ENCODE data around the gene SLC35A1. TPM values are rescaled to one million over a fixed set of nuclear protein-coding genes. Genes with fewer than 3 reads are reported as not detected.

The SLC35A1 gene
- total RNA-seq, 1 donor from 2014 or later = 20.7 TPM

DNA sequence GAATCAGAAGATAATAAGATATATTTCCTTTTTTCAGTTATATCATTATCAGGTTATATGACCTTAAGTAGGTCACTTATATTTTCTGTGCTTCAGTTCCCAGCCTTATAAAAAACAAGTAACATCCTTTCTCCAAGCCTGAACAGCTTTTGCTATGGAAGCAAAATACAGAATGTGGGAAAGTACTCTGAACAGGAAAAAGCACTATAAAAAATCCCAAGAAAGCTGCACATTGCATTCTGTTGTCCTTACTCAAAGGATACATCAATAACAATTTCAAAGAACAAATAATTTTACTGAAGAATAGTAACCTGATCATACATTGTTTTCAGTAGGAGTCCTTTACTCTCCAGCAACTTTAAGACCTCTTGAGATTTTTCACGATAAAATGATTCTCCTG, 56.4 kb downstream of the SLC35A1 start:
- no peak for DNase-seq (ENCODE audit: low spot score)

DNA sequence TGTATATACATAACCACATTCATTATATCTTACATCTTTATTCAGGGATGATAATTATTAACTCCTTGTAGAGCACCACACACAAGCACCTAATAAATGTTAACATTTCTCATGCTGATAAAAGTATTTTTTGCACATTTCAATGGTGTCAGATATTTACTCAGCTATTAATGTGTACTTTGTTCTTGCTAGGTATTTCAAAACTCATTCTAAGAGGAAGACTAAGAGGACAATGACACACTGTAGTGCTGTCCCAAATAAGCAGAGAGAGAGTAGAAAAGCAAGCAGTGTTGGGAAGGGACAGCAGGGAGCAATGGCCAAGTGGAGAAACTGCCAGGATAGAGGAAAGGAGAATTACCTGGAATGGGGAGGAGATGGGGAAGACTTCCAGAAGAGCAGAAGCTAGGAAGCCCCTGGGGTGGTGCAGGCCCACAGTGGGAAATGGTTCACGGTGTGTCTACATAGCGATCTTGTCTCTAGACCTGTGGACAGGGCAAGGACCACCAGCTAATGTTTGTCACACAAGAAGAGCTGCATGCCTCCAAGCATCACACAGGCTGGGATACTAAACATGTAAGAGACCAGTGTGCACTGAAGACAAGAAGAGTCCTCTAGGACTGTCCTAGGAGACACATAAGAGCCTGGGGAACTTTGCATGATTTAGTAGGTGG, 61.7 kb downstream of the SLC35A1 start:
- no peak for DNase-seq (ENCODE audit: low spot score)

DNA sequence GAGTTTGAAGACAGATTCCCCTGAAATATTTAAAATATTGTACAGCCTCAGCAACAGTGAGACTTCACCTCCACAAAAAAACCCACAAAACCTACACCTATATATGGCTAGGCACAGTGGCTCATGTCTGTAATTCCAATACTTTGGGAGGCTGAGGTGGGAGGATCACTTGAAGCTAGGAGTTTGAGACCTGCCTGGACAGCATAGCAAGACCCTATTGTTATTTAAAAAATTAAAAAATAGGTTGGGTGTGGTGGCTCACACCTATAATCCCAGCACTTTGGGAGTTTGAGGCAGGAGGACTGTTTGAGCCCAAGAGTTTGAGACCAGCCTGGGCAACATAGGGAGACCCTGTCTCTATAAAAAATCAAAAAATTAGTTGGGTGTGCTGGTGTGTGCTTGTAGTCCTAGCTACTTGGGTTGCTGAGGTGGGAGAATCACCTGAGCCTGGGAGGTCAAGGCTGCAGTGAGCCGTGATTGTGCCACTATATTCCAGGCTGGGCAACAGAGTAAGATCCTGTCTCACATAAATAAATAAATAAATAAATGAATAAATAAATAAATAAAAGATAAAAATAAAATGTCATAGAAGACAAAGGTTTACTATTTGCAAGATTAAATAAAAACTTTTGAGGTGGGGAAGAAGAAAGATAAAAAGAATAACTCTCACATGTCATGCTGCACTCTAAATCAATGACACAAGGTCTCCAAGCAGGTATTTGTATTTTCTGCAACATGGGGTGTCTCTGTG, 65.9 kb downstream of the SLC35A1 start:
- DNase-seq (ENCODE audit: low spot score) = no peak

DNA sequence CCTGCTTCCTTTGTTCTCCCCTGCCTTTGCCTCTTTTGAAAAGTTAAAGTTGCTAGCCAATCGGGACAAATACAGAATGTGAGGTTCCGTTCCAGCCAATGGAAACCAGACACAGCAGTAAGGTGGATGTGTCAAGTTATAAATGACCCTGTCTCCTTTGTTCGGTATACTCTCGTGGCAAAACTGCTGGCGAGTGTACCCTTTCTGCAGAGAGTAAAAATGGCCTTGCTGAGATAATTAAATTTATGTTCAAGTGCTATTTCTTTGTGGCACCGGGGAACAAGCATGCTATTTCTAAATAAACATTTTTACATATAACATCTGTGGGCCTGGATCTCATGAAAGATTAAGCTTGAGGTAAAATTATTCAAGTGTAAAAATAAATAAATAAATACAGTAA, 66.8 kb downstream of the SLC35A1 start:
- no peak for DNase-seq (ENCODE audit: low spot score)

DNA sequence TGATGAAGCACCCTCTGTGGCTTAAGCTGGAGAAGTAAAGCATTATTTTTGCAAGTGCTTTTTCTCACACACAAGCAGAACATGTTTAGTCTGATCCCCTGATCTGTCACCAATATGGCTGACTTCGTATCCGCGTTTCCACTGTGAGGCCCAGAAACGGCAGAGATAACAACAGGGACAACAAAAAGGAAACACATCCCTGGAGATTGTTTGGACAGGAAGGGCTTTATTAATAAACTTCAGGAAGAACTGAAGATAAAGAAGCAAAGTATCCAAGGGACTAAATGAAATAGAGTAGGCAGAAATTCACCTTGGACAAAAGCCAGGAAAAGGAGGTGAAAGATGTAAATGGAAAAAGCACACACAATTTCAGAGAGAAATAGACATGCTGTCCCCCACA, 67.8 kb downstream of the SLC35A1 start:
- DNase-seq (ENCODE audit: low spot score) = no peak

DNA sequence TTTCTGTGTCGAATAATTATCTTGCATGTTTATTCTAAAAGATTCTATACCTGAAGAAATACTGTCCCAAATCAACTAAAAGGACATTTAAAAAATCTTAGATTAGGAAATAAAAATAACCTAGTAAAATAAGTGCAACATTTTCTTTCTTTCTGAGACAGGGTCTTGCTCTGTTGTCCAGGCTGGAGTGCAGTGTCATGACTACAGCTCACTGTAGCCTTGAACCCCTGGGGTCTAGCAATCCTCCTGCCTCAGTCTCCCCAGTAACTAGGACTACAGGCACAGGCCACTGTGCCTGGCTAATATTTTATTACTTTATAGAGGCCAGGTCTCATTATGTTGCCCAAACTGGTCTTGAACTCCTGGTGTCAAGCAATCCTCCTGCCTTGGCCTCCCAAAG, 68.3 kb downstream of the SLC35A1 start:
- no peak for DNase-seq (ENCODE audit: low spot score)

DNA sequence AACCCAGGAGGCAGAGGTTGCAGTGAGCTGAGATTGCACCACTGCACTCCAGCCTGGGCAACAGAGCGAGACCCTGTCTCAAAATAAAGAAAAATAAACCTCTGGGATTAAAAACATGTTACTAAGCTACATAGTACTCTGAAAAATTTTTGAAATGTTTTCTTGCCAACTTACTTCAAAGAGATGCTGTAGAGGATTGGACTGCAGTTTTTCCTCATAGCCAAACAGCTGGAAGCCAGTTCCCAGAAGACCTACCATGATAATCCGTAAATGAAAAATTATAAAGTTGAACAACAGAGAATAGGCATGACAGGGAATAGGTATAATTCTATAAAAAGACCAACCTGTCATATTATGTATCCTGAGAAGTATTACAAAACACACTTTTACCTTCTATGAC, 69.0 kb downstream of the SLC35A1 start:
- no peak for DNase-seq (ENCODE audit: low spot score)

DNA sequence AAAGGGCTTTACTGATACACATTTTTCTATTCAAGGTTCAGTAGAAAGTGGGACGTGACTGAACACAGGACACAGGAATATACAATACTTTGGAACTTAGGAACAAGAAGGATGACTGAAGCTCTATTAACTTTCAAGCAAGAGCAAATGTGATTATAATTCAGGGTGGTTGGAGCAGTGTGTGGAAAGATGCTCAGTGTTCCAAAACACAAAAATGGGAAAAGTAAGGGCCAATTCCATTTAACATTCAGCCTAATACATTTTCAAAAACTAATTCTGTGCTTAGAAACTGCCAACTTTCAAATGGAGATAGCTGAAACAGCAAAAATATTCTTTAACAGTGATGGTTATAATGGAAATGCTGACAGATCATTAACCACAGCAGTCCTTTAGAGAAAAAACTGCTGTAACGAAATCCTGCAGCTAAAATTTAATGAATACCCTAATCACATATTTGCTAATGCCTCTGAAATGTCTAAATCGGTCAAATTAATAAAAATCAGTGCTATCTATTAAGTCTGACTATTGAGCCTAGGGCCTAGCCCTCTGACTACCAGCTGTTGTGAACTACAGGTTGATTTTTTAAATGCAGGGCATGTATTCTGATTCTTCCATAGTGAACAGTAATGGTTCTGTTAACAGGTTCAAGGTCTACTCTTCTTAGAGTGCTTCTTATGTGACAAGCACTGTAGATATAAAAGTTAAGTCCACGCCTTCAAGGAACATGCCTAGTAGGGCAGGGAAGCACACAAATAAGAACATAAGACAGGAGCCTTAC, 71.1 kb downstream of the SLC35A1 start:
- DNase-seq (ENCODE audit: low spot score) = no peak

DNA sequence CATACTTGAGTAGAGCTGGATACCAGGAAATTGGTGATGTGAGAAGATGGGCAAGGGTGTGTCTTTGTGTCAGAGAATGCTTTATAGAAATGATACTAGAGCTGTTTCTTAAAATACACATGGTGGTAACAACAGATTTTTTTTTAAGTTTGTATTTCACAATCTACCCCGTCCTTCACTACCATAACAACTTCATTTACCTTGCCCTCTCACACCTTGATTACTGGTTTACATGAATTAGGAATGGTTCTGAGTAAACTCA, 71.6 kb downstream of the SLC35A1 start:
- no peak for DNase-seq (ENCODE audit: low spot score)

DNA sequence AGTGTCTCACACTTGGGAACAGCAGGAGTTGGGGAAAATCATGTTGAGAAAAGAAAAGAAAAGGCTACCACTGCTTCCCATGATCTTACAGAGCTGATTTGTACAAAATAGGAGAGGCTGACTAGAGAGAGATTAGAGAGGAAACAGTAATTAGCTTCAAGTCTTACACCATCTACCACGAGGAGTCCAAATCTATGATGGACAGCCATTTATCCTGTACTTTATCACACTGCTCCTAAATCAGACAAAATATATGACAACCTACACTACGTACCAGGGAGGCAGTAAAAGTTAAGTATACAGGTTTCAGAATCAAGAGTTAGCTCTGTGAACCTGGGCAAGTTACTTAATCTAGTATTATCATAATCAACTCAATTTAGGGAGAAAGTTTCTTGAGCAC, 79.0 kb downstream of the SLC35A1 start:
- no peak for DNase-seq (ENCODE audit: low spot score)

DNA sequence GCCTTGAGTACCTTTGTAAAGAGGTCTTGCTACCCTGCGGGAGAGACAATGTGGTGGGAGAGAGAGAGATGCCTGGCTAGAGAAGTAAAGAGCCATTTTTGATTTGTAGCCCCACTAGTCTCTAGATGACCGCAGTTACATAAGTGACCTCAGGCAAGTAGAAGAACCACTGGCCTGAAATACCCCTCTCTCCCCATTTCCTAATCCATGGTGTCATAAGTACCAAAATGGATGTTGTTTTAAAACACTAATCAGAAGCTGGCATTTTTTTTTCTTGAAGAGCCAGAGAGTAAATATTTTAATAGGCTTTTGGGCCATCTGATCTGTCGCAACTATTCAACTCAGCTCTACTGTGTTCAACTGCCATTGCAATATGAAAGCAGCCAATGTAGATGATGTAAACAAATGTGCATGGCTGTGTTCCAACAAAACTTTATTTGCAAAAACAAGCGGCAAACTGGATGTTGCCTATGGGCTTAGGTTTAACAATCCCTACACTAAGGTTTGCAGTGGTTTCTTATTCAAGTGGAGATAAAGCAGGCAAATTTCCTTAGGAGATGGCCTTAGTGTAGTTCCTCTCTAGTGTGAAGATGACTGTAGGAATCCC, 80.5 kb downstream of the SLC35A1 start:
- DNase-seq (ENCODE audit: low spot score) = no peak

DNA sequence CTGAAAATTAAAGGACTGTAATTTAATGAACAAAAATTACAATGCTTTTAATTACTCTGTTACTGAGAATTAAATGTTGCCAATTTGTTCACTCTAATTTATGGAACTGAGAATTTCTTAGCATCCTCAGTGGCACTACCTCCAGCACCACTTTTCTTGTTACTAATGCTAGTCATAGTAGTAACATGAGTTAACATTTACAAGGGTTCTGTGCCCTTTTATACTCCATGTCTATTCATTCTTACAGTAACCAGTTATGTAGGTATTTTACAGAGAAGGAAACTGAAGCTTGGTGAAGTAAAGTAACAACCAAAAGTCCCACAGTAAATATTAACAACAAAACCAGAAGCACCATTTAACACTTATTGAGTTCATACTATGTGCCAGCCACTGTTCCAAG, 82.7 kb downstream of the SLC35A1 start:
- DNase-seq (ENCODE audit: low spot score) = no peak

DNA sequence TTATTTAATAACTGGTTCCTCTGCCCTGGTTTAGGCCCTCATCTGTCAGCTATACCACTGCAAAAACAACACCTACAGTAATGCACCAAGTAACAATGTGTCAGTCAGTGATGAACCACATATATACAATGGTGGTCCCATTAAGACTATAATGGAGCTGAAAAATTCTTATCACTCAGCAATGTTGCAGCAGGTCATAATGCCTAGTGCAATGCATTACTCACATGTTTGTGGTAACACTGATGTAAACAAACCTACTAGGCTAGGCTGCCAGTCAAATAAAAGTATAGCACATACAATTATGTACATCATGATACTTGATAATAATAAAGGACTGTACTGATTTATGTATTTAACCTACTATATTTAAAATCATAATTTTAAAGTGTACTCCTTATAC, 85.7 kb downstream of the SLC35A1 start:
- no peak for DNase-seq (ENCODE audit: low spot score)

DNA sequence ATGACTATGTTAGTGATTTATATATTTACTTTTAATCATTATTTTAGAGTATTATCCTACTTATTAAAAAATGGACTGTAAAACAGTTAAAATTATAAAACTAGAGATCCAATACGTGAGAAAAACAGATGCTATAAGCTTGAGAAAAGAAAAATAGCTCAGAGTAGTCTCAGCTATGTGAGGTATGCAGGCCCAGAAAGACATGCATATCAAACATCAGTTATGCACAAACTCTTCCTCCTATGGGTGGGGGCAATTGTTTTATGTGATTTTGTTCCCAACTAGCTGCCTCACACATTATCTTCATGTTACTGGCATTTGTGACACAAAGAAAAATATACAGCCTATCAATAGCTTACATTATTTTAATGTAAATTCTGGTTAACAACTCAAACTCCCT, 88.2 kb downstream of the SLC35A1 start:
- DNase-seq (ENCODE audit: low spot score) = no peak

Other genes starting within 250 kb of the SLC35A1 start
- gene SMIM8, start 150.4 kb upstream of the SLC35A1 start, total RNA-seq = 11.6 TPM
- not detected for gene GJB7, start 143.7 kb upstream of the SLC35A1 start, total RNA-seq
- gene C6orf163, start 128.2 kb upstream of the SLC35A1 start, total RNA-seq = 2.6 TPM
- gene CFAP206, start 65.0 kb upstream of the SLC35A1 start, total RNA-seq = 0.40 TPM
- gene RARS2, start 117.0 kb downstream of the SLC35A1 start, total RNA-seq = 29.1 TPM
- gene ORC3, start 117.2 kb downstream of the SLC35A1 start, total RNA-seq = 15.9 TPM
- gene AKIRIN2, start 229.3 kb downstream of the SLC35A1 start, total RNA-seq = 43.1 TPM